AG20443 (cell line): Measurements from ENCODE around the gene NBL1.

ENCODE experiments used
- DNase-seq: peaks from one replicate; pipeline ENCODE4 v3.0.0; 2012; ENCODE audit warnings: low spot score, mixed read lengths

Gene NBL1

GRCh38 chr1:19670787-19671186 is 26.7 kb downstream of the NBL1 start:
- DNase-seq = no peak

DNA sequence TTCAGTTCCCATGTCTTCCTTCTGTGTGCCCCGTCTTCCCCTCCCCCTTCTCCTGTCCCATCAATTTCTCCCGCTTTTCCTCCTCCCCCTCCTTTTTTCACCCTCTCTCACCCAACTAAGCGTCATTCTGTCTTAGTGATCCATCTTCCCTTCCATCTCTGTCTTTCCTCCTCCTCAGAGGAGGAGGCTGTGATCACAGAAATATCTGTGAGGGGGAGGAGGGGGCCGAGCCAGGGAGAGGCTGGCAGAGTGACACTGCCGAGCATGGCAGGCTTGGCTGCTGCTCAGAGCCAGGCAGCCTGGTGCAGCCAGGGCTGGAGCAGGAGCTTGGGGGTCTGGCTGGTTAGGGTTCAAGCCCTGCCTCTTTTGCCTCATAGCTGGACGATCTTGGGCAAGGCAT is 28.1 kb downstream of the NBL1 start:
- no peak for DNase-seq

DNA sequence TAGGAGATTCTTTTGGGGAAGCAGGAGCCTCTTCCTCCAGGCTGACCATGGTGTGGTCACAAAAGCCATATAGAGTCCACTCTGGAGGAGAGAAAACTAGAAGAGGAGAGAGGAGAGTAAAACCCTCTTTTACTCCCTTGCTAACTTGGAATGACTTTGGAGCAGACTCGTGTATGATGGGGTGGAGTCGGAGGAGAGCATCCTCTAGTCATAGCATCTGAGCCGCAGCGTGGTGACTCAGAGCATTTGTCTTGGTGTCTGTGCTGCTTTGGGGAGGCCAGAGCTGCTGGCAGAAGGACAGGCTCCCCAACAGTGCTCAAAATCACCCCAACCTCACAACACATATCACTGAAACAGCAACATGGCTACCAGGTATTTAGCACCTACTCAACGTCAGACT is 31.7 kb downstream of the NBL1 start:
- no peak for DNase-seq

GRCh38 chr1:19676438-19676922 is 32.4 kb downstream of the NBL1 start:
- peak; percentile 99 for DNase-seq

DNA sequence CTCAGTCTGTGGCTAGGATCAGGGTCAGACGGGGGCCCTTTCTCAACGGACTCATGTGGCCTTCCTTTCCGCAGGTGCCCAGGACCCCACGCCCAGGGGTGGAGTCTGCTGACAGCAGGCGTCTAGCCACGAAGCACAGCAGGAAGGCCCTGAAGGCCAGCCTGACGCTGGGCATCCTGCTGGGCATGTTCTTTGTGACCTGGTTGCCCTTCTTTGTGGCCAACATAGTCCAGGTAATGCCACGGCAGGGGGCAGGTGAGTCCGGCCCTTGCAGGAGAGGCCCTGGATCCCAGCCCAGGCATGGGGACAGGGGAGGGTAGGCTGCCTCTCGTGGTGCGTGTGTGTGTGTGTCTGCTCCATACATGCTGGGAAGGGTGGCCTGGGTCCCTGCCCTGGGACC is 34.4 kb downstream of the NBL1 start:
- no peak for DNase-seq

DNA sequence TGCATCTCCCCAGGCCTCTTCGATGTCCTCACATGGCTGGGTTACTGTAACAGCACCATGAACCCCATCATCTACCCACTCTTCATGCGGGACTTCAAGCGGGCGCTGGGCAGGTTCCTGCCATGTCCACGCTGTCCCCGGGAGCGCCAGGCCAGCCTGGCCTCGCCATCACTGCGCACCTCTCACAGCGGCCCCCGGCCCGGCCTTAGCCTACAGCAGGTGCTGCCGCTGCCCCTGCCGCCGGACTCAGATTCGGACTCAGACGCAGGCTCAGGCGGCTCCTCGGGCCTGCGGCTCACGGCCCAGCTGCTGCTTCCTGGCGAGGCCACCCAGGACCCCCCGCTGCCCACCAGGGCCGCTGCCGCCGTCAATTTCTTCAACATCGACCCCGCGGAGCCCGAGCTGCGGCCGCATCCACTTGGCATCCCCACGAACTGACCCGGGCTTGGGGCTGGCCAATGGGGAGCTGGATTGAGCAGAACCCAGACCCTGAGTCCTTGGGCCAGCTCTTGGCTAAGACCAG is 34.9 kb downstream of the NBL1 start:
- DNase-seq = no peak

DNA sequence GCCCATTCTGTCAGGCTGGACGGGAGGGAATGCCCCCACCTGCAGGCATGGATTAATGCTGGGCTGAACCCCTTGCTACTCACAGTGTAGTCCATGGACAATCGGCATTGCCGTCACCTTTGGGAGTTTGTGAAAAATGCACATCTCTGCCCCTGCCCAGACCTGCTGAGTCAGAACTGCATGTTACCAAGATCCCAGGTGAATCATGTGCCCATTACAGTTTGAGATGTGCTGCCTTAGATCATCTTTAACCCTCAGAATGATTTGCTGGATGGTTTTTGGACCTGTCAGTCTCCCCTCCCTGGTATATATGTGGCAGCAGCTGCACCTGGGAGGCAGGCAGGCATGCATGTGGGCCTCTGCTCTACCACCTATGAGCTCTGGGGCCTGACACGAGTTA is 35.6 kb downstream of the NBL1 start:
- no peak for DNase-seq

DNA sequence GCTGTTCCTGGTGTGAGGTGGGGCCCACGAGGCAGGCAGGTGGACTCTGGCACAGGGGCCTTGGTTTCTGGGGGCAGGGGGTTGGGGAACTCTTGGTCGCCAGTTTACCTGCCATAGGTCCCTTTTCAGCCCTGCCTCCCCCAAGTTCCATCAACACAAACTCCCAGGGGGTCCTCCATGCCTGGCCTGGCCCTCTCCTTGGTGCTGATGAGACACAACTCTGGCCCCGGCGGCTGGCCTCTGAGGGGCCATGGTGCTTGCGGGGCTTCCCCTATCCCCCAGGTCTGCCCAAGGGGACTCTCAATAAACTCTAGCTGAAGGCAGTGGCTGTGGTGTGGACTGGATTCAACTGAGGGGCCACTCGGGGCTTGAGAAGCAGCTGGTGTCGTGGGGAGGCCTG is 36.5 kb downstream of the NBL1 start:
- DNase-seq = no peak

DNA sequence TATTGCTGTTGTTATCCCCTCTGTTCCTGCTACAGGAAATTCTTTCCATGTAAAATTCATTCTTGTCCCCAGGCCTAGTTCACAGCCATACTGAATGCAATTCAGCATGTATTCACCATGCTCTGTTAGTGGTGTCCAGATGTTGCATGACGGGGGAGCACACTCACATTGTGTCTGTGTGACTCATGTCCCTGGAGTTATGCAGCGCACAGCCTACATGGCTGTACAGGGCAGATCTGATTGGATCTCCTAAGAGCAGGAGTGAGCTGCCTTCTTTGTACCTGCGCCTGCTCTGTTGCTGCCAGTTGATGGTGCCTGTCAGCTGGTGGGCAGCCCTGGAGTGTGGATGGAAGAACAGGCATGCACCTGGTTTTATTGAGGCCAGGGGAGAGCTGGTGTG is 38.1 kb downstream of the NBL1 start:
- peak; percentile 91 for DNase-seq

DNA sequence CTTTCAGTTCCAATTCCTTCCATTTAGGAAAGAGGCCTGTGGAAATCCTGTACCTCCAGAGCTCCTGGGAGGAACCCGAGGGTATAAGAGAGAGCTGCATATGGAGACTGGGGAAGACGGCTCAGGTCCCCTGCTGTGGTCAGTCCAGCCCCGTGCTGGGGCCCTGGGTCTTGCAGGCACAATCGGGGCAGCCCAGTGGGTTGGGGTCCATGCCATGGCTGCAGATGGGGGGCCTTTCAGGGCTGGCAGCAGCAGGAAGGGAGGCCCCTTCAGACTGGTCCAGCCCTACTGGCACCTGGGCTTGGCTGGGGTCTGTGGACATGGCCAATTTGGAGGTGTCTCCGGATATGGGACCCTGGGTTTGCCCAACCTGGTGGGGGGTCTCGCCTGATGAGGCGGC is 38.8 kb downstream of the NBL1 start:
- DNase-seq = no peak

DNA sequence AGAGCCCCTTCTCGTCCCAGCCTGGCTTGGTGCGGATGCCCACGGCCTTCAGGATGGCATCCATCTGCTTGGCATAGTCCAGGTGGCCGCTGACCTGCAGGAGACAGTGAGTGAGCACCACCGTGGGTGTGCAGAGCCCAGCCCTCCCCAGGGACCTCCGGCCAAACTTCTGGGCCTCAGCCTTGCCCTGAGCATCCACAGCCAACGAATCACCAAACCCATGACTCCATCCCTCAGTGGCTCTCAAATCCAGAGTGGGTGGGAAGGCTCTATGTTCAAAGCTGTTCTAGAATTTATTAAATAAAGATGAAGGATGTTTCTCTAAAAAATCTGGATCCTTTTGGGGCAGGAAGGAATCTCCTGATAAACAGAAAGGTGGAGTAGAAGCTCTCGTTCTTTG is 39.2 kb downstream of the NBL1 start:
- no peak for DNase-seq

DNA sequence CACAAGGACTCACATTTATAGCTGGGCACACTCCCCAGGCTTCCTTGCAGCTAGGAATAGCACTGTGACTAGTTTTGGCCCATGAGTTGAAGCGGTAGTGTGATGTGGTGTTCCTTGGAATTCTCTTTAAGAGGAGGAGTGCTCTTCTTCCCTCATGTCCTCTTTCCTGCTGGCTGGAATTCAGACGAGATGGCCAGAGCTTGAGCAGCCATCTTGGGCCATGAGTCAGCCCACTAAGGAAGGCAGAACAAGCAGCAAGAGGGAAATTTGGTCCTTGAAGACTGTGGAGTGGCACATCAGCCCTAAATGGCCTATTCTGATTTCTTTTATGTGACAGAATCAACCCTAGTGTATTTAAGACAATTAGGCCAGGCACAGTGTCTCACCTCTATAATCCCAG is 40.6 kb downstream of the NBL1 start:
- no peak for DNase-seq

DNA sequence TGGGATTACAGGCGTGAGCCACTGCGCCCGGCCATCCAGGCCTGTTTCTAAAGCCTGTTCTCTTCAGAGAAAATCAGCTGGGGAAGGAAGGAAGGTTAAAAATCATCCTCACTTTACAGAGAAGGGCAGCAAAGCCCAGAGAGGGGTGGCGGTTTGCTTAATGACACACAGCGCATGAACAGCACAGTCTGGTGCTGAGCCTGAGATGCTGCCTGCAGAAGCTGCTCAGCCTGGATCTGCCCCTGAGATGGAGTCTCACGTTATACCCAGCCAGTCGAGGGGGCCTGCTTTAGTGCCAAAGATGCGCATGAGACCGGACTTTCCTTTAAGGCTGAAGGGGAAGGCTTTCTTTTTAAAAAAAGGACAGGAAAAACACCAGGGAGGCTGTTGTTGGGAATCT is 41.9 kb downstream of the NBL1 start:
- no peak for DNase-seq

- no peak for DNase-seq
These were observed 43.3 kb downstream of the NBL1 start for GRCh38 chr1:19687414-19687813.

- DNase-seq = no peak
These were observed 44.1 kb downstream of the NBL1 start for GRCh38 chr1:19688041-19688842.

DNA sequence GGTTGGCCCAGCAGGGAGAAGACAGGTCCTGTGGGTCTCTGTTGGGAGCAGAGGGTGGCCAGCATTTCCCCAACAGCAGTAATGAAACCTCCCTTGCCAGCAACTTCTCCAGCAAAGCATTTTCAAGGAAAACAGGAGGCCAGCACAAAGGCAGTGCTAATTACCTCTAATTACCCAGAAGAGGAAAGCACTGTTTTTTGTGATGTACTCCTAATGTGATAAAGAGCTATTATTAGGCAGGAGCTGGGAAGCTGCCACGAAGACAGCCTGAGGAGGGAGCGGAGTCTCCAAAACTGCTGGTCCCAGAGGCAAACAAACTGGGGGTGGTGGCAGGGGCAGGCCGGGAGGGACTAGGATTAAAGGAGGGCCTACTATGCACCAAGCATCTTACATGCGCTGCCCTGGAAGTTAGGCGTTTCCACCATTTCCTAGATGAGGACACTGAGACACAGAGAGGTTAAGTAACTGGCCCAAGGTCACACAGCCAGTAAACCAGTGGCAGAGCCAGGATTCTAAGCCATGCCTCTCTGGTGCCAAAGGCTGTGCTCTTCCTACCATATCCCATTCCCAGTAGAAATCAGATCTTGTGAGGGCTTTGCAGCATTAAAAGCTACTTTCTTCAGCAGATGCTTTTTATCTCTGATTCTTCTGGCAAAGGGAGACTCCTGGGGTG is 45.1 kb downstream of the NBL1 start:
- DNase-seq = no peak

GRCh38 chr1:19689856-19690255 is 45.7 kb downstream of the NBL1 start:
- DNase-seq = no peak

- no peak for DNase-seq
These were observed 46.2 kb downstream of the NBL1 start for GRCh38 chr1:19690342-19690741.

DNA sequence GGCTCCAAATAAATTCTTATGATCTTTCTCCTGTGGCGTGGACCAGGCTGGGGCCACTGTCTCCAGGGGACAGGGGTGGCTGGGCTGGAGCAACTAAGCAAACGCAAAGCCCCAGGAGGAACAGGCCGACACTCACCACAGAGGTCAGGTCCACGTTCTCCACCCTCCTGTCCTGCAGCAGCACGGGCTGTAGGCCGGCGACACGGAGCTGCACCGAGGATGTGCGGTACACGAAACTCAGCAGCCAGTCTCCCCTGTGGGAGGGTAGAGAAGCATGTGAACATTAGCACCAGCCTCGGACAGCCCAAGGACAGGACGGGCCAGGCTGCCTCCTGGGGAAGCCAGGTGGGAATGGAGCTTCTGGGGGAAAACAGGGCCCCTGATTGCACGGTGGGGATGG is 50.2 kb downstream of the NBL1 start:
- no peak for DNase-seq

- DNase-seq = no peak
These were observed 51.7 kb downstream of the NBL1 start for GRCh38 chr1:19695772-19696171.

DNA sequence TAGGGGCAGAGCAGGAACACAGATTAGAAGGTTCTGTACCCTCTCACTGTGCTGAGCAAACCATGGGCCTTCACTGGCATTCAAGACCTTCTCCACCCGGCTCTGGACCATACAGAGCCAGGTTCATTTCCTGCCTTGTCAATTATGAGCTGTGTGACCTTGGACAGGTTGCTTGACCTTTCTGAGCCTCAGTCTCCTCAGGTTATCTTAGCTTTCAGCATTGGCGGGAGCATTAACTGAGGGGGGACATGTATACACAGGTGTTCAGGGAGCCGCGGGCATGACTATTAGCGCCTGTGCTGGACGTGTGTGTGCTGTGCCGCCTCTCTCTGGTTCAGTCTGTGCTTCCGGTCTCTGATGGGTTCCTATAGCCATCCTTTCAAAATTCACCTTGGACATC is 52.7 kb downstream of the NBL1 start:
- DNase-seq = no peak

DNA sequence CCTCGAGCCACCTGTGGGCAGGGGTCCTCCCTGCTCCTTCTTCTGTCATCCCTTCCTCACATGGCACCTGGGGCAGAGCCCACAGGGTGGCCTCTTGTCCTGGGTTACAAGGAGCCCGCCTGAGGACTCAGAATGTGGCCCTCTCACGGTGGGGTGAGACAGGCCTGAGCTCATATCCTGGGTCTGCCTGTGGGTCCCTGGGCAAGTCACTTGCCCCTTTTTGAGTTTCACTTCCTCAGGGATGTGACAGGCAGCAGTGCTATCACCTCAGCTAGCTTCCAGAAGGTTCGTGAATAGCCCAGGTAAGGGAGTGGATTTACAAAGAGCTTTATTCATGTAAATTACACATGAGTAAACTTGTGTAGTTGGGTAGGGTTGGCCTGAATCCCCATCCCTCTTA is 54.1 kb downstream of the NBL1 start:
- DNase-seq = no peak

GRCh38 chr1:19700079-19700777 is 56.1 kb downstream of the NBL1 start:
- no peak for DNase-seq
